HG02642 (cell line): ENCODE measurements around the gene NUTM2F.
"Not testable (repeated sequence)": the region's sequence is repeated elsewhere in the genome, so short reads cannot be mapped to it uniquely, and the experiment has no call there.

ENCODE experiments used
- ATAC-seq: cut with Tn5 transposase; IDR thresholded peaks from one replicate; pipeline ENCODE4 v1.9.1; 2021; ENCODE audit warnings: mild to moderate bottlenecking; ENCODE audit not compliant: unreplicated experiment, poor library complexity

The NUTM2F gene

DNA sequence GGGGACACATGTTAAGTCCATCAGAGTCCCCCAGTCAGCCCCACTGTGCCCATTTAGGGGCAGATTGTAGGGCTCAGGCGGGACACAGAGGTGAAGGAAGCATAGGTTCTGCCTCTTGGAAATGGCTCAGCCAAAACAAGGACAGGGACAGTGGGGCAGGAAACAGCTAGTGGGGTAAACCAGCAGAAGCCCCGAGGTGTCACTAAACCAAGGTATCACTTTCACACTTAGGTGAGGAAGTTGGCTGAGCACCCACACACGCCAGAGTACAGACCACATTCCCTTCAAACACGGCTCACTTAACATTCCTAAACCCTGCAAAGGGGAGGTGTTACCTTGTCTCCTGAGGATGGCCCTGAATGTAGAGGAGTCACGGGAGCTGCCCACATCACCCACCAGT lies 12.2 kb downstream of the NUTM2F start:
- not testable (repeated sequence) for ATAC-seq

DNA sequence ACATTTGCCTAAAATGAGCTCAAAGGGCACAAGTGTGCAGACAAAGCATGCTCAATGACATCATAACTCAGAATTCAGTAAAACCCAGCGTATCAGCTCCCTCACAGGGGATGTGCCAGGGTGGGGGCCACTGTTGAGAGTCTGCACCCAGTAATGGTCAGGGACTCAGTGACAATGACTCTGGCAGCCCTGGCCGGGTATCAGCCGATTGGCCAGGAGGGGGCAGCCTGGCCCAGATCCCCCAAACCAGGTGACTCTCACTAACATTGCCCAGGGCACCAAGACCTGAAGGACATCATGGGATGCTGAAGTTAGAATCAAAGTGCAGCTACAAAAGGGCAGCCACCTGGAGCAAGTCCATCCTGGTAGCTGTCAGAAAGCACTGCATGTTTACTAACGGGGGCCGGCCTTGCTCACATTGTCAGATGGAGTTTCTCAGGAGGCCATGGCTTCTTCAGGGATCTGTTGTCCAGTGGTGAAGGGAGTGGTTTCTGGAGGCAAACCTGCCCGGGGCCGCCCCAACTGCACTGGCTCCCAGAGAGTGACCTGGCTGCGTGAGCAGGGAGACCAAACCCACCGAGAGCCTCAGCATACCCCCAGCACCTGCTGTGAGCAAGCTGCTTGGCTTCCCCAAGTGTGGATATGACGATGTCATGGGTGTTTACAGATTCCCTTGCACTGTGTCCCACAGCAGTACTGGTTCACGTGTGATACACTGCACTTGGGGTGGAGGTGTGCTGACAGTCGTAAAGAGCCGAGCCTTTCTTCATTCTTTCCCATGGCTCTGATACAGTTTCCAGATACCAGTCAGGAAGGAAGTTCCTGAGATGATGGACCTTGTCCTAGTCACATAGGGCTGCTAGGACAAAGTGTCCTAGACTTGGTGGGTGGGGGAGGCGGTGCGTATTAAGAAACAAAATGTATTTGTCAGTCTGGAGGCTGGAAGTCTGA lies 13.1 kb downstream of the NUTM2F start:
- not testable (repeated sequence) for ATAC-seq

DNA sequence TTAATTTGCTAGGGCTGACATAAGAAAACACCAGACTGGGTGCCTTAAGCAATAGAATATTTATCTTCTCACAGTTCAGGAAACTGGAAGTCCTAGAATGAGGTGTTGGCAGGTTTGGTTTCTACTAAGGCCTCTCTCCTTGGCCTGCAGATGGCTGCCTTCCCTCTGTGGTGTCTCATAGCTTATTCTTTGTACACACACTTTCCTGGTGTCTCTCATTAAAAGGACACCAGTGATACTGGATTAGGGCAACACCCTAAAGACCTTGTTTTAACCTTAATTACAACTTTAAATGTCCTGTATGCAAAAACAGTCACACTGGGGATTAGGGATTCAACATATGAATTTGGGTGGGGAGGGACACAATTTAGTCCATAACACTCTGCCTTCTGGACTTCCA lies 25.1 kb downstream of the NUTM2F start:
- ATAC-seq: no peak

- ATAC-seq: no peak
Observed at GRCh38 chr9:94302426-94302825, 26.0 kb downstream of the NUTM2F start.

GRCh38 chr9:94301583-94301982 lies 26.9 kb downstream of the NUTM2F start:
- ATAC-seq: no peak

DNA sequence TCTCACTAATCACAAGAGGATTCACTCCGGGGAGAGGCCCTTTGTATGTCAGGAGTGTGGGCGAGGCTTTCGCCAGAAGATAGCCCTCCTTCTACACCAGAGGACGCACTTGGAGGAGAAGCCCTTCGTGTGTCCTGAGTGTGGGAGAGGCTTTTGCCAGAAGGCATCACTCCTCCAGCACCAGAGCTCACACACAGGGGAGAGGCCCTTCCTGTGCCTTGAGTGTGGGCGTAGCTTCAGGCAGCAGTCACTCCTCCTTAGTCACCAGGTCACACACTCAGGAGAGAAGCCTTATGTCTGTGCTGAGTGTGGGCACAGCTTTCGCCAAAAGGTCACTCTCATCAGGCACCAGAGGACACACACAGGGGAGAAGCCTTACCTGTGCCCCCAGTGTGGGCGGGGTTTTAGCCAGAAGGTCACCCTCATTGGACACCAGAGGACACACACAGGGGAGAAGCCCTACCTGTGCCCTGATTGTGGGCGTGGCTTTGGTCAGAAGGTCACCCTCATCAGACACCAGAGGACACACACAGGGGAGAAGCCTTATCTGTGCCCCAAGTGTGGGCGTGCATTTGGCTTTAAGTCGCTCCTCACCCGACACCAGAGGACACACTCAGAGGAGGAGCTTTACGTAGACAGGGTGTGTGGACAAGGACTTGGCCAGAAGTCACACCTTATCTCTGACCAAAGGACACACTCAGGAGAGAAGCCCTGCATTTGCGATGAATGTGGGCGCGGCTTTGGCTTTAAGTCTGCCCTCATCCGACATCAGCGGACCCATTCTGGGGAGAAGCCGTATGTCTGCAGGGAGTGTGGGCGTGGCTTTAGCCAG lies 27.8 kb downstream of the NUTM2F start:
- no peak for ATAC-seq

DNA sequence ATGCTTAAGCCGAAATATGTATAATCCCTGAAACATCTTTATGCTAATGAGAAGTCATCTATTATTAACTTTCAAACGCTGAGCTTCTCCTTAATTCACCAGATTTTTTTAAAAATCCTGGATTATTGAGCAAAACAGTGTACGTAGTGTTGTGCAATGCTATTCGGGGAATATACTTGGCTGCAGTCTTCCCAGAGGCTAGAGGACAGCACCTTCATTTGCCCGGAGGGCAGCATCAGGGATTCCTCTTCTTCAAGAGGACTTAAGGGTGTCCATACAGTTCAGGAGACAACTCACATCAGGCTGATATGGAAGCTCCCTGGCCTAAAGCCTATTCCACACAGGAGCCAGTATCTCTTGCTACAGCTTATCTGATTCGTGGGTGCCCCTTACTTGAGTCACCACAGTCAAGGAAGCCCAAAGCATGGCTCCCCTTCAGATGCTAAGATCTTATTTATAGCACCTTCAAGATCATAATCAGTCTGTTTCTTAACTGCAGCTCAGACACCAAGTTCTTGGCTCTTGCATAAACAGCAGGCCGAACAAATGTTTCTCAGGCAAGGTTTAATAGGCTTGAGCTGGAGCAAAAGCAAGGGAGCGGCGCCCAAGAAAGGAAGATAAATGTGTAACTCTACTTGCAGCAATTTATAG lies 29.4 kb downstream of the NUTM2F start:
- no peak for ATAC-seq

GRCh38 chr9:94289691-94290090 lies 38.8 kb downstream of the NUTM2F start:
- no peak for ATAC-seq

- ATAC-seq: no peak
Observed at GRCh38 chr9:94287877-94288513, 40.4 kb downstream of the NUTM2F start.

DNA sequence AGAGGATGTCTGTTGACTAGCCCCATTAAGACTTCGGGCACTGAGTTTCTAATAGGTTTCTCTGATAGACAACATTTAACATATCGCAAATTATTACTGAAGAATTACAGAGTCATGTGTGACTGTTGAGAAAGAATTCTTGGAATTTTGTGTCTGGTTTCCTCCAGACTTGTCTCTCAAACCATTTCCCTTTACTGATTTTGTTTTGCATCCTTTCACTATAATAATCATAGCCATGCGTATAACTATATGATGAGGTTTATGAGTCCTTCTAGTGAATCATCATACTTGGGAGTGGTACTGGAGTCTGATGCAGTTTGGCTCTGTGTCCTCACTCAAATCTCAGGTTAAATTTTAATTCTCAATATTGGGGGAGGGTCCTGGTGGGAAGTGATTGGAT lies 42.3 kb downstream of the NUTM2F start:
- no peak for ATAC-seq

DNA sequence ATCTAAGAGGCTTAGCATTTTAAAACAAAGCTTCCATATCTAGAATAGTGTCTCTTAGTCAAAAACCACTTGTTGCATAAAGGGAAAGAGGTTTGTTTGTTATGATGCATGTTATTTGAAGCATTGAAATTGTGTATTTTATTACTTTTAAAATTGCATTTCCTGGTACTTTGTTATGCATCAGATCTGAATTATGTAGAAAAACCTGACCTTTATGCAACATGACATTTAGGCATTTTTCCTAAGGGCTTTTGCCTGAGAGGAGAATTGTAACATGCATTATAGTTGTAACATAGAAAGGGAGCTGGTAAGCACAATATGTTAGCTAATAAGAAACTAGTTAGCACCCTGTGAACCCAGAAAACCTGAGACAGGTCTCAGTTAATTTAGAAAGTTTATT lies 47.3 kb downstream of the NUTM2F start:
- ATAC-seq: no peak

DNA sequence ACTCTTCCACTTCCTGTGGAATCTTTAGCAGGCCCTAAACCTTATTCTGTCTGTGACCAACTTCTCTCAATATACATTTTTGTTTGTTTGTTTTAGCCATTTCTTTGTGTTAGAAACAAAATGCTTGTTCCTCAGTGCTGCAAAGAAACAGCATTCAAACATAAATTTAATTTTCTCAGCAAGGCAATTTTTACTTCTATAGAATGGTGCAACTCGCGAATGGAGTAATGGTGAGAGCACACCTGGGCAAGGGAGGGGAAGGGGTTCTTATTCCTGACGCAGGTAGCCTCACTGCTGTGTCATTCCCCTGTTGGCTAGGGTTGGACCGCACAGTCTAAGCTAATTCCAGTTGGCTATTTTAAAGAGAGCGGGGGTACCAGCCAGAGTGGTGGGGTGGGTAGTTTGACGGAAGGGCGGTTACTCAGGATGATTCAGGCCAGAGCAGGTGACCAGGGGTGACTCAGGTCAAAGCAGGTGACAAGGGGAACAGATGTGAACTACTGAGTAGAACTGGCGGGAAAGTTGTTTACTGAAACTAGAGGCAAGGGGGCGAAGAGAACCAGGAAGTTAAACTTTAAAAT lies 47.9 kb downstream of the NUTM2F start:
- ATAC-seq: no peak

GRCh38 chr9:94277885-94278536 lies 50.4 kb downstream of the NUTM2F start:
- no peak for ATAC-seq

DNA sequence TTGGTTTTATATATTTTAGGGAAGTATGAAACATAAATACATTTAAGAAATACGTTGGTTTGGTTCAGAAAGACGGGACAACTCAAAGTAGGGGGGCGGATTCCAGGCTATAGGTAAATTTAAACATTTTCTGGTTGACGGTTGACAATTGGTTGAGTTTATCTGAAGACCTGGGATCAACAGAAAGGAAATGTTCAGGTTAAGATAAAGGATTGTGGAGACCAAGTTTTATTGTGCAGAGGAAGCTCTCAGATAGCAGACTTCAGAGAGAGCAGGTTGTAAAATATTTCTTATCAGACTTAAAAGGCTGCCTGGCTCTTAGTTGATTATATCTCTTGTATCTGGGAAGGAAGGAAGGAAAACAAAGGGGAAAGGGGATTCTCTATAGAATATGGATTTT lies 51.4 kb downstream of the NUTM2F start:
- ATAC-seq: not testable (repeated sequence)

- ATAC-seq: no peak
Observed at GRCh38 chr9:94270009-94270408, 58.4 kb downstream of the NUTM2F start.

DNA sequence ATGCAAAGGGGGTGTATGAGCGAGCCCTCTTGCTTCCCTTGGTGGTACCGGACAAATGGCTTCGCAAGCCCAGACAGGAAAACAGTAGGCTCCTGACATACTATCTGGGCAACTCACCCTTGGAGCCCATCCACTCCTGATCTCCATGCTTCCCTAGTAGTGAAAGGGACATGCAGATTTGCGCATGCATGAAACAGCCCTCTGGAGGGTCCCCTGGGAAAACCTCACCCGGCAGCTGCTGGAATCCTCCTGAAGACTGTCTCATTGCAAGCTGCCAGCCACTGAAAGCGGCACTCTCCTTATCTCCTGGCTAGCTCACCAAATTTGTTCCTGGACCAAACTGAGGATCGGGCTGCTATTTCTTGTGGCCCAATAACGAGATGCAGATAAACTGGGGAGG lies 59.2 kb downstream of the NUTM2F start:
- ATAC-seq: no peak
